AG04450 (cell line): ENCODE results near the gene EHBP1. TPM values are rescaled to one million over a fixed set of nuclear protein-coding genes. Genes with fewer than 3 reads are reported as not detected.

ENCODE experiments used
- CTCF ChIA-PET: fragments of 300-600, 350-600 bp; formaldehyde crosslinking; extraction: SDS; loops from one replicate; lab custom pipeline; 2022; ENCODE audit warnings: antibody characterized with exemption, inconsistent platforms; lab: Charles Lee
- POLR2A ChIA-PET: fragments of 350-600 bp; formaldehyde crosslinking; extraction: SDS; loops from one replicate; lab custom pipeline; 2021; ENCODE audit warnings: antibody characterized with exemption, inconsistent platforms; lab: Yijun Ruan, JAX
- DNase-seq: peaks from one replicate; pipeline ENCODE4 v3.0.0-alpha.2; 2011; ENCODE audit warnings: low read depth, low spot score
- H3K27ac ChIP-seq: one replicate; pipeline ENCODE4 v1.5.1; 2012; ENCODE audit warnings: low read depth, low read length, control low read depth
- H3K27me3 ChIP-seq: one replicate; pipeline ENCODE4 v1.6.0; 2012; ENCODE audit warnings: low read length; ENCODE audit not compliant: control insufficient read depth, insufficient read depth
- H3K4me3 ChIP-seq: 2 replicates; pipeline ENCODE4 v1.5.1; 2011; ENCODE audit warnings: mild to moderate bottlenecking, low read depth, low read length, control low read depth
- H3K9me3 ChIP-seq: 2 replicates; pipeline ENCODE4 v1.5.1; 2012; ENCODE audit warnings: low read length; ENCODE audit not compliant: control insufficient read depth, insufficient read depth
- polyA plus RNA-seq: library from polyadenylated mRNA; depleted of rRNA; stranded (reverse); fragments of >200 nt; gene quantifications from 2 replicates; pipeline ENCODE4 v1.2.3, GENCODE V29; 2011
- TF ChIP-seq, protein P1 (sequence below): IDR thresholded peaks from 2 replicates; pipeline ENCODE4 v1.5.1; 2011; ENCODE audit warnings: low read depth, low read length, control low read depth, inconsistent platforms

Gene EHBP1
- polyA plus RNA-seq, 1 experiment = 68.6 TPM

DNA sequence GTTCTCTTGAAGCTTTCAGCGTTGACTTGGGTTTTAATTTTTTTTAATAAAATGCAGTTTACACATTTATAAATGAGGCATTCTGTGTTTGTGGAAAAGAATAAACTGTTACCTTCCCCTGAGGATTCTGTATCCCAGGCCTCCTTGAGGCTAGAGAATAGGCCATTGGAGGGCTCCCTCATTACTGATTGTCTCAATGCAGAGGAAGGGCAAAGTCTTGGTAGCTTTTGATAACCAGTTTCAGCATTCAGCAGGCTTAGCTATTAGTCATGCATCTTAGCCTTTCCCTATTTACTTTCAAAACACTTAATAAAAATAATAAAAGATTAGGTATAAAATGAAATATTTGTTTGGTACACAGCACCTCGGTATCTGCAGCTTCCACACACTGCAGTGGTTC is 287.0 kb downstream of the EHBP1 start:
- Histone ChIP-seq H3K4me3 (no peak overlapping the region), H3K27me3 (no peaks in the 10 kb centered on the region), H3K27ac (no peak overlapping the region), H3K9me3 (no peaks in the 10 kb centered on the region)
- ChIA-PET CTCF (interaction anchor here (0.6 to 1.0 kb wide), 3 partner anchors 9 to 19 kb away, joined by 3 to 6 read pairs (median 4); no protein-coding TSS in a partner anchor), POLR2A (no interaction called here)
- TF ChIP-seq, protein P1, sequence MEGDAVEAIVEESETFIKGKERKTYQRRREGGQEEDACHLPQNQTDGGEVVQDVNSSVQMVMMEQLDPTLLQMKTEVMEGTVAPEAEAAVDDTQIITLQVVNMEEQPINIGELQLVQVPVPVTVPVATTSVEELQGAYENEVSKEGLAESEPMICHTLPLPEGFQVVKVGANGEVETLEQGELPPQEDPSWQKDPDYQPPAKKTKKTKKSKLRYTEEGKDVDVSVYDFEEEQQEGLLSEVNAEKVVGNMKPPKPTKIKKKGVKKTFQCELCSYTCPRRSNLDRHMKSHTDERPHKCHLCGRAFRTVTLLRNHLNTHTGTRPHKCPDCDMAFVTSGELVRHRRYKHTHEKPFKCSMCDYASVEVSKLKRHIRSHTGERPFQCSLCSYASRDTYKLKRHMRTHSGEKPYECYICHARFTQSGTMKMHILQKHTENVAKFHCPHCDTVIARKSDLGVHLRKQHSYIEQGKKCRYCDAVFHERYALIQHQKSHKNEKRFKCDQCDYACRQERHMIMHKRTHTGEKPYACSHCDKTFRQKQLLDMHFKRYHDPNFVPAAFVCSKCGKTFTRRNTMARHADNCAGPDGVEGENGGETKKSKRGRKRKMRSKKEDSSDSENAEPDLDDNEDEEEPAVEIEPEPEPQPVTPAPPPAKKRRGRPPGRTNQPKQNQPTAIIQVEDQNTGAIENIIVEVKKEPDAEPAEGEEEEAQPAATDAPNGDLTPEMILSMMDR = no peak
- no peak for DNase-seq

DNA sequence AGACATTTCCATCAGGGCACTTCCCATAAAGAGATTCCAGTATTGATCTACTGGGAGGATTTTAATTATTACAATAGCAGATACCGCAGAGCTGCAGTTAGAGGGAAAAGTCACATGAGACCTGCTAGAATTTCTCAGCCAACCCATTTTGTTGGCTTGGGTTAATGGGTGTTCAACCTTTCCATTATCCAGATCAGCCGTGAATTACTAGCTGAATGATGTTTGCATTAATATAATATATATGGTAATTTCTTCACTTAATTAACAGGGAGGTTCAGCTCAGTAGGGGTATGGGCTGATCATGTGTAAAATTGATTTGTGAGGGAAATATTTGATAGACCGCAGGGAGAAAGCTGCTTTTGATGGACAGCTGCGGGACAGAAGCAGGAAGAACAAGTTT is 288.7 kb downstream of the EHBP1 start:
- Histone ChIP-seq H3K27ac (no peak overlapping the region), H3K4me3 (no peak overlapping the region), H3K27me3 (no peaks in the 10 kb centered on the region), H3K9me3 (no peaks in the 10 kb centered on the region)
- CTCF ChIA-PET = no interaction called here
- DNase-seq = no peak
- POLR2A ChIA-PET = no interaction called here
- TF ChIP-seq, protein P1 = no peak

DNA sequence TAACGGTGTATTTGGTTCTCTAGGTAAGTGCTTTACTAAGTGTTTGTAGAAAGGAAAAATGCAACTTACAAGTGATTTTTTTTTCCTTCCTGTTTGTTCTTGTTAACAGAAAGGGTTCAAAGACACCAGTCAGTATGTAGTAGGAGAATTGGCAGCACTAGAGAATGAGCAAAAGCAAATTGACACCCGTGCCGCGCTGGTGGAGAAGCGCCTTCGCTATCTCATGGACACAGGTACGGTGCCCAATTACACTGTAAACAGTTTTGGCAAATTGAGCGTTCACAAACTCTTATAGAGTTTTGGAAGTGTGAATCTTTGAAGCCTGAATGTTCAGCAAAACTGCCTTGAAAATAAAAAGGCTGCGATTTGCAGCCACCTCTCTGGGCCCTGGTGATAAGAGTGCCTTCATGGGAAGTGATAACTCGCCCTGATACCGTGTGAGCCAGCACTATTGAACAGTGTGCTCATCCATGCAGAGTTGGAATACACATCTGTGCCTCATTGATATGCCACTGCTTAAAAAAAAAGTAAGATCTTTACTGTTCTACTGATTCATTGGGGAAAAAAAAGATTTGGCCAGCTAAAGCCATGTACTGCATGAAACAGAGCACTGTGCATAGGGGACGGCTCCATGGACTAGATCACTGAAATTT is 291.1 kb downstream of the EHBP1 start:
- H3K27me3 ChIP-seq = no peaks in the 10 kb centered on the region
- no peak overlapping the region for H3K4me3 ChIP-seq
- ChIA-PET CTCF (no interaction called here), POLR2A (no interaction called here)
- no peaks in the 10 kb centered on the region for H3K9me3 ChIP-seq
- no peak overlapping the region for H3K27ac ChIP-seq
- TF ChIP-seq, protein P1 = no peak
- no peak for DNase-seq

DNA sequence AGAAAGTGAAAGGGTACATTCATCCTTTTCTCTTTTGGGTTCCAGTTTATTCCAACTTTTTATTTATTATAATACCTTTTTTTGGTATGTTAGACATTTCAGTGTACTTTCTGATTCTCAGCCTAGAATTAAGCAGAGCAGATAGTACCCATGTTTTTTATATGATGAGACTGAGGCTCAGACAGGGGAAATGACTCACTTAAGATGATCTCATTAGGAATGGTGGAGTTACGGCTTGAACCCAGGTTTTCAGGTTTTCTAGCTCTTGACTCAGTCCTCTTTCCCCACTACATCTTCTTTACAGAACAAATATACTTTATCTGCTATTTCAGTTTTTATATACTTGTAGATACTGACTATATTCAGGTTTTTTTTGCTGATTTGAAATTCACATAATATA is 293.4 kb downstream of the EHBP1 start:
- DNase-seq = no peak
- no peaks in the 10 kb centered on the region for H3K9me3 ChIP-seq
- H3K4me3 ChIP-seq = no peak overlapping the region
- no peak overlapping the region for H3K27ac ChIP-seq
- CTCF ChIA-PET = interaction anchor here (1.1 kb wide), 1 partner anchor 542 kb away, joined by 3 read pairs; no protein-coding TSS in a partner anchor
- TF ChIP-seq, protein P1 = no peak
- no peaks in the 10 kb centered on the region for H3K27me3 ChIP-seq
- POLR2A ChIA-PET = no interaction called here

DNA sequence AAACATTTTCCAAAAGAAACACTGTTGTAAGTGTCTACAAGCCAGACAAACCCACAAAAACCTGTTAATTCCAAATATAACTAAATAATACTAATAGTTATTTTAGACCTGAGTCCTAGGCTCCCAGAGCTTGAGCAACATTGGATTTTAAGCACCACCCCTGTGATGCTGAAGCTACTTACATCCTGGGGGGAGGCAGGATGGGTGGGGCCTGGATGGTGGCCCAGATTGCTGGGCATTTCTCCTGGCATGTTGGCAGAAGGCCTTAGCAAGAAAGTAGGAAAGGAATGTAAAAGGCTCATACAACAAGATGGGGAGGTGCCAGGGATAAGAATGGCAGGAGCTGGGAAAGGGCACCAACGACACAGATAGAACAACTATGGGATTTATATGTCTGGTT is 294.4 kb downstream of the EHBP1 start:
- ChIA-PET POLR2A (no interaction called here), CTCF (no interaction called here)
- H3K4me3 ChIP-seq = no peak overlapping the region
- TF ChIP-seq, protein P1 = no peak
- no peak overlapping the region for H3K27ac ChIP-seq
- no peak for DNase-seq
- H3K9me3 ChIP-seq = no peaks in the 10 kb centered on the region
- no peaks in the 10 kb centered on the region for H3K27me3 ChIP-seq
